Measurements from ENCODE around the gene BAAT.

- TF ChIP-seq POLR2AphosphoS5 (IDR thresholded peaks at IDR 0.05; ENCODE audit: low read depth, low read length) (no peak), POLR2A (IDR thresholded peaks at IDR 0.05; ENCODE audit: low read depth, low read length) (no peak)
These were observed 30.6 kb downstream of the BAAT start for GRCh38 chr9:101354143-101354764.
